Natural killer cell (primary cell): ENCODE data around the gene DUSP7. TPM values are rescaled to one million over a fixed set of nuclear protein-coding genes. Genes with fewer than 3 reads are reported as not detected.

Experiments used
- ATAC-seq, 3 donors: fragments of 150-1000 bp in 2 of 3; fragments of 200-7000 bp in 1 of 3; cut with Tn5 transposase; 1 replicate in 1 of 3; 2 replicates in 2 of 3; pipeline ENCODE4 v1.10.0; 2021; ENCODE audit warnings: mild to moderate bottlenecking in 2 of 3, moderate library complexity in 2 of 3
- DNase-seq, 2 donors: peaks; one replicate each; pipeline versions ENCODE4 v3.0.0 to v3.0.0-alpha.2; 2013 to 2021; ENCODE audit warnings: mixed read lengths in 1 of 2
- H3K27ac ChIP-seq: one replicate; pipeline ENCODE4 v1.5.1; 2013; ENCODE audit warnings: mild to moderate bottlenecking, low read length
- H3K27me3 ChIP-seq: one replicate; pipeline ENCODE4 v1.6.1; 2013; ENCODE audit warnings: low read length; ENCODE audit not compliant: control insufficient read depth, insufficient read depth
- H3K36me3 ChIP-seq: one replicate; pipeline ENCODE4 v1.6.1; 2013; ENCODE audit warnings: low read length; ENCODE audit not compliant: control insufficient read depth, insufficient read depth
- H3K4me1 ChIP-seq: one replicate; pipeline ENCODE4 v1.6.1; 2013; ENCODE audit warnings: low read length; ENCODE audit not compliant: control insufficient read depth, insufficient read depth
- H3K4me3 ChIP-seq: one replicate; pipeline ENCODE4 v1.5.1; 2013; ENCODE audit warnings: low read length
- H3K9me3 ChIP-seq: one replicate; pipeline ENCODE4 v1.6.1; 2013; ENCODE audit warnings: low read length; ENCODE audit not compliant: control insufficient read depth, insufficient read depth
- H3K27ac Mint-ChIP-seq, 2 donors: one replicate each; pipeline ENCODE4 v1.8.0; 2022; ENCODE audit warnings: mild to moderate bottlenecking in 2 of 2, mixed read lengths in 2 of 2, moderate library complexity in 1 of 2
- H3K27me3 Mint-ChIP-seq, 2 donors: one replicate each; pipeline ENCODE4 v1.8.0; 2022; ENCODE audit warnings: low read depth in 2 of 2, mixed read lengths in 2 of 2
- H3K36me3 Mint-ChIP-seq: one replicate; pipeline ENCODE4 v1.8.0; 2022; ENCODE audit warnings: mixed read lengths
- H3K4me1 Mint-ChIP-seq, 2 donors: one replicate each; pipeline ENCODE4 v1.8.0; 2022; ENCODE audit warnings: mixed read lengths in 2 of 2
- H3K4me3 Mint-ChIP-seq: one replicate; pipeline ENCODE4 v1.8.0; 2022; ENCODE audit warnings: mild to moderate bottlenecking, moderate library complexity, mixed read lengths
- H3K9me3 Mint-ChIP-seq, 2 donors: one replicate each; pipeline ENCODE4 v1.8.0; 2022; ENCODE audit warnings: mixed read lengths in 2 of 2
- CTCF ChIP-seq: fragments of 200-600 bp; IDR thresholded peaks from one replicate; pipeline ENCODE4 v1.8.0; 2022; ENCODE audit warnings: antibody characterized with exemption
- WGBS: methylation state at CpG from one replicate; pipeline ENCODE4 v1.1.7; 2013; ENCODE audit warnings: missing lambda C conversion rate; ENCODE audit not compliant: insufficient coverage; 5-methylcytosine and 5-hydroxymethylcytosine counted together
- intact Hi-C: fragments of 100-400 bp; cut with micrococcal nuclease; formaldehyde crosslinking; loops from one replicate; pipeline ENCODE4 v1.14.2; 2022
- total RNA-seq, 4 donors: library from RNA; stranded (reverse); fragments of 120-200 nt in 1 of 4; gene quantifications; one replicate each; pipeline versions ENCODE4 v1.2.3 to v1.2.4, GENCODE V29; 2013 to 2022

Gene DUSP7
- total RNA-seq, 3 donors from 2014 or later (not counting 1 experiment from before 2014, with no cell fraction given), result 8.7 to 17.4 (median 11.6) TPM

GRCh38 chr3:52062505-52062904 lies 6.1 kb upstream of the DUSP7 start:
- Mint-ChIP-seq H3K27ac (no peak overlapping the region), H3K36me3 (no peaks in the 10 kb centered on the region), H3K4me1 (no peaks in the 10 kb centered on the region), H3K9me3 (no peaks in the 10 kb centered on the region), H3K4me3 (no peak overlapping the region), H3K27me3 (peaks cover 0 to 2% of the 10 kb centered on the region in 2 donors)
- Histone ChIP-seq H3K27ac (no peak overlapping the region), H3K9me3 (no peaks in the 10 kb centered on the region), H3K27me3 (no peaks in the 10 kb centered on the region), H3K4me1 (peaks cover 25% of the 10 kb centered on the region), H3K36me3 (no peaks in the 10 kb centered on the region), H3K4me3 (no peak overlapping the region)
- ATAC-seq, result peak in 2 of 3 donors; percentile 18 to 31
- 65% methylated on average over 5 of the region's 5 CpGs for WGBS
- no peak for DNase-seq
- intact Hi-C loops, result no loop called here
- TF ChIP-seq CTCF, result no peak

GRCh38 chr3:52061121-52061910 lies 4.9 kb upstream of the DUSP7 start:
- ATAC-seq, result no peak
- peaks cover 32% of the 10 kb centered on the region for H3K4me1 ChIP-seq
- peaks cover 0 to 2% of the 10 kb centered on the region in 2 donors for H3K27me3 Mint-ChIP-seq
- no peak overlapping the region for H3K27ac Mint-ChIP-seq
- no peaks in the 10 kb centered on the region for H3K36me3 Mint-ChIP-seq
- no peaks in the 10 kb centered on the region for H3K9me3 ChIP-seq
- 92% methylated on average over 3 of the region's 4 CpGs for WGBS
- no peaks in the 10 kb centered on the region for H3K27me3 ChIP-seq
- no peak overlapping the region for H3K4me3 Mint-ChIP-seq
- no peak for TF ChIP-seq CTCF
- H3K4me3 ChIP-seq, result no peak overlapping the region
- intact Hi-C loops, result no loop called here
- H3K27ac ChIP-seq, result no peak overlapping the region
- H3K9me3 Mint-ChIP-seq, result no peaks in the 10 kb centered on the region
- no peak for DNase-seq
- peaks cover 5 to 7% of the 10 kb centered on the region in 2 donors for H3K4me1 Mint-ChIP-seq
- no peaks in the 10 kb centered on the region for H3K36me3 ChIP-seq

- peaks cover 38% of the 10 kb centered on the region for H3K4me1 ChIP-seq
- 88% methylated on average over 7 of the region's 7 CpGs for WGBS
- no peaks in the 10 kb centered on the region for H3K9me3 ChIP-seq
- no peak overlapping the region for H3K27ac ChIP-seq
- no peak for ATAC-seq
- intact Hi-C loops, result no loop called here
- Mint-ChIP-seq H3K36me3 (no peaks in the 10 kb centered on the region), H3K27ac (no peak overlapping the region), H3K27me3 (peaks cover 0 to 2% of the 10 kb centered on the region in 2 donors), H3K9me3 (no peaks in the 10 kb centered on the region), H3K4me3 (no peak overlapping the region), H3K4me1 (peaks cover 14 to 17% of the 10 kb centered on the region in 2 donors)
- no peak for TF ChIP-seq CTCF
- H3K27me3 ChIP-seq, result no peaks in the 10 kb centered on the region
- H3K36me3 ChIP-seq, result no peaks in the 10 kb centered on the region
- no peak overlapping the region for H3K4me3 ChIP-seq
- no peak for DNase-seq
These were observed 3.4 kb upstream of the DUSP7 start for GRCh38 chr3:52059781-52060180.
